ENCODE data around the gene ZSCAN31. TPM values are rescaled to one million over a fixed set of nuclear protein-coding genes. Genes with fewer than 3 reads are reported as not detected.

ZSCAN31 gene
- total and polyA plus RNA-seq, 9 of the 15 experiments (the other 6 are each of a cell fraction or from before 2014, with no cell fraction given), result 3.9 to 12.1 (median 7.0) TPM

GRCh38 chr6:28351493-28351925 is 15.6 kb upstream of the ZSCAN31 start (continued):
- TF ChIP-seq ZZZ3 (IDR thresholded peaks at IDR 0.05) (peak; percentile 84; the same call in 1 of the 2 replicates), THRAP3 (IDR thresholded peaks at IDR 0.05; ENCODE audit: borderline replicate concordance) (peak; percentile 99), THRB (CRISPR knock-in tag; conservative IDR thresholded peaks at IDR 0.05) (peak; percentile 95), SNAPC5 (CRISPR knock-in tag; IDR thresholded peaks at IDR 0.05) (no peak), HBP1 (CRISPR knock-in tag; IDR thresholded peaks at IDR 0.05) (peak; percentile 97), ATF1 (CRISPR knock-in tag; IDR thresholded peaks at IDR 0.05) (no peak), ATF1 (tag; IDR thresholded peaks at IDR 0.05) (no peak), HDAC8 (tag; IDR thresholded peaks at IDR 0.05) (no peak), IRF9 (tag; IDR thresholded peaks at IDR 0.05) (no peak), PREB (CRISPR knock-in tag; IDR thresholded peaks at IDR 0.05) (no peak), CHD1 (IDR thresholded peaks at IDR 0.05; ENCODE audit: low read length) (peak; percentile 58), ZBTB7A (IDR thresholded peaks at IDR 0.05; ENCODE audit: borderline replicate concordance, control insufficient read depth, low read depth, low read length) (no peak), TFAM (CRISPR knock-in tag; conservative IDR thresholded peaks at IDR 0.05) (no peak), CEBPG (CRISPR knock-in tag; IDR thresholded peaks at IDR 0.05) (no peak), CEBPG (tag; conservative IDR thresholded peaks at IDR 0.05 in 1 of 2, IDR thresholded peaks at IDR 0.05 in 1 of 2) (no peak), USF1 (CRISPR knock-in tag; IDR thresholded peaks at IDR 0.05) (no peak), FOXM1 (IDR thresholded peaks at IDR 0.05; ENCODE audit: low read depth) (no peak), FOXM1 (CRISPR knock-in tag; IDR thresholded peaks at IDR 0.05; ENCODE audit: low read depth) (no peak), ZNF280B (CRISPR knock-in tag; IDR thresholded peaks at IDR 0.05) (no peak)

Data from K562 (cell line).